GM12878 (cell line): Measurements from ENCODE around the gene ERP29. TPM values are rescaled to one million over a fixed set of nuclear protein-coding genes. Genes with fewer than 3 reads are reported as not detected.

Source experiments
- ATAC-seq: fragments of 200-7000 bp; cut with Tn5 transposase; 3 replicates; pipeline ENCODE4 v1.9.1; 2020; ENCODE audit warnings: mild to moderate bottlenecking, moderate library complexity
- BruUV-seq: library from RNA; stranded (reverse); fragments of 400-500 nt; replicated peaks from 2 replicates; lab custom pipeline; 2021; lab: Mats Ljungman, UMichigan
- CTCF ChIA-PET: fragments of 300-600 bp; sonication (Branson Sonifier 250); formaldehyde crosslinking; extraction: SDS; loops from one replicate; lab custom pipeline; 2021; ENCODE audit warnings: inconsistent platforms; lab: Yijun Ruan, JAX
- POLR2A ChIA-PET: fragments of 350-600 bp; formaldehyde crosslinking; extraction: SDS; loops from one replicate; lab custom pipeline; 2021; ENCODE audit warnings: inconsistent platforms; lab: Charles Lee
- RAD21 ChIA-PET: fragments of 300-600 bp; sonication (Branson Sonifier 250); formaldehyde crosslinking; loops from one replicate; lab custom pipeline; 2023; ENCODE audit warnings: antibody characterized with exemption; ENCODE audit not compliant: unreplicated experiment; lab: Charles Lee
- SMC1A ChIA-PET: fragments of 300-600 bp; sonication (Branson Sonifier 250); formaldehyde crosslinking; loops from one replicate; lab custom pipeline; 2023; ENCODE audit not compliant: unreplicated experiment, uncharacterized antibody; lab: Charles Lee
- DNase-seq: peaks from one replicate; pipeline ENCODE4 v3.0.0-alpha.2; 2011; ENCODE audit warnings: low read depth, low spot score
- FAIRE-seq: peaks from 3 replicates; lab custom pipeline; 2011; peaks lifted over from hg19 to GRCh38; lab: Jason Lieb, UNC
- H2AFZ ChIP-seq: 2 replicates; pipeline ENCODE4 v1.6.0; 2011; ENCODE audit warnings: low read depth, low read length, control low read depth; ENCODE audit not compliant: control insufficient read depth
- H3K27ac ChIP-seq: 2 replicates; pipeline ENCODE4 v1.5.1; 2011; ENCODE audit warnings: control low read depth; ENCODE audit not compliant: control insufficient read depth, insufficient read depth
- H3K27me3 ChIP-seq, 2 experiments: replicated peaks in 1 of 2; 2 replicates each; pipeline versions ENCODE4 v1.6.0 to v1.6.1; 2011; ENCODE audit warnings: low read length in 1 of 2; ENCODE audit not compliant: control insufficient read depth in 2 of 2, insufficient read depth in 2 of 2
- H3K36me3 ChIP-seq, 2 experiments: 2 replicates each; pipeline ENCODE4 v1.5.1; 2011; ENCODE audit warnings: low read length in 1 of 2; ENCODE audit not compliant: control insufficient read depth in 2 of 2, insufficient read depth in 2 of 2
- H3K4me1 ChIP-seq: 2 replicates; pipeline ENCODE4 v1.6.1; 2011; ENCODE audit warnings: mild to moderate bottlenecking, low read length, moderate library complexity, mixed read lengths; ENCODE audit not compliant: control insufficient read depth, insufficient read depth
- H3K4me2 ChIP-seq: 2 replicates; pipeline ENCODE4 v1.6.0; 2011; ENCODE audit warnings: control low read depth; ENCODE audit not compliant: control insufficient read depth, insufficient read depth
- H3K4me3 ChIP-seq: fragments of 200-600 bp; sonication (generic); 2 replicates; pipeline ENCODE4 v1.5.1; 2016
- H3K79me2 ChIP-seq: 2 replicates; pipeline ENCODE4 v1.6.0; 2011; ENCODE audit warnings: low read length; ENCODE audit not compliant: control insufficient read depth, insufficient read depth
- H3K9ac ChIP-seq: 2 replicates; pipeline ENCODE4 v1.8.0; 2011; ENCODE audit warnings: low read length, control low read depth, mixed read lengths; ENCODE audit not compliant: control insufficient read depth, insufficient read depth
- H3K9me3 ChIP-seq: replicated peaks from 3 replicates; pipeline ENCODE4 v1.5.1; 2011; ENCODE audit warnings: mild to moderate bottlenecking, low read length; ENCODE audit not compliant: control insufficient read depth, insufficient read depth
- H4K20me1 ChIP-seq: 2 replicates; pipeline ENCODE4 v1.6.0; 2011; ENCODE audit not compliant: control insufficient read depth, insufficient read depth
- CUX1 ChIP-seq: IDR thresholded peaks from 2 replicates; pipeline ENCODE4 v1.6.1; 2012; ENCODE audit warnings: improper control_type of control experiment, low read depth, low read length; ENCODE audit not compliant: insufficient replicate concordance
- GATAD2B ChIP-seq: fragments of 450-650 bp; conservative IDR thresholded peaks from 2 replicates; pipeline ENCODE4 v1.6.1; 2017; ENCODE audit warnings: low read depth, mild to moderate bottlenecking, moderate library complexity
- SMAD1 ChIP-seq: fragments of 450-650 bp; IDR thresholded peaks from 2 replicates; pipeline ENCODE4 v1.6.1; 2018; ENCODE audit warnings: mild to moderate bottlenecking, low read depth; ENCODE audit not compliant: partially characterized antibody
- SUPT20H ChIP-seq: IDR thresholded peaks from 2 replicates; pipeline ENCODE4 v1.6.1; 2011; ENCODE audit warnings: low read depth, mild to moderate bottlenecking, low read length, moderate library complexity, borderline replicate concordance; ENCODE audit not compliant: control insufficient read depth
- TAF1 ChIP-seq: IDR thresholded peaks from 2 replicates; pipeline ENCODE4 v1.6.1; 2011; ENCODE audit warnings: mild to moderate bottlenecking, low read depth, low read length, borderline replicate concordance
- WGBS: methylation state at CpG from one replicate; pipeline ENCODE4 v1.1.6; 2016; ENCODE audit warnings: low lambda C conversion rate; ENCODE audit not compliant: insufficient replicate concordance, insufficient coverage; ENCODE audit errors: missing lambda C conversion rate; 5-methylcytosine and 5-hydroxymethylcytosine counted together
- in situ Hi-C: fragments of 300-500 bp; cut with MboI; formaldehyde crosslinking; loops from 9 replicates; pipeline ENCODE4 v1.14.3; 2018; ENCODE audit warnings: mixed read lengths
- intact Hi-C: fragments of 100-400 bp; cut with micrococcal nuclease; formaldehyde crosslinking; loops from one replicate; pipeline ENCODE4 v1.14.2; 2022; ENCODE audit not compliant: unreplicated experiment
- polyA plus RNA-seq, 11 experiments: library from polyadenylated mRNA; depleted of rRNA in 4 of 11; unstranded in 6 of 11; stranded (reverse) in 5 of 11; fragments of >200 nt; fragmentation: Nextera tagmentation in 4 of 11; fragmentation: Illumina TruSeq in 1 of 11; extraction: Ambion mirVana in 4 of 11; extraction: Trizol in 1 of 11; gene quantifications; 1 replicate in 1 of 11; 2 replicates in 10 of 11; pipeline versions ENCODE4 v1.2.1 to v1.2.3, GENCODE V29; 2011 to 2016; ENCODE audit warnings: inconsistent platforms in 2 of 11, missing spikeins in 2 of 11, low read depth in 1 of 11
- total RNA-seq, 4 experiments: library from RNA; depleted of rRNA in 3 of 4; stranded (reverse); fragments of >200 nt in 3 of 4; fragmentation: Illumina TruSeq in 1 of 4; extraction: Trizol in 1 of 4; gene quantifications; 2 replicates each; pipeline versions ENCODE4 v1.2.1 to v1.2.3, GENCODE V29; 2013 to 2021

ERP29 gene
- total and polyA plus RNA-seq, 10 of the 15 experiments (the other 5 are each of a cell fraction or from before 2014, with no cell fraction given) = 46.7 to 146 (median 107) TPM

DNA sequence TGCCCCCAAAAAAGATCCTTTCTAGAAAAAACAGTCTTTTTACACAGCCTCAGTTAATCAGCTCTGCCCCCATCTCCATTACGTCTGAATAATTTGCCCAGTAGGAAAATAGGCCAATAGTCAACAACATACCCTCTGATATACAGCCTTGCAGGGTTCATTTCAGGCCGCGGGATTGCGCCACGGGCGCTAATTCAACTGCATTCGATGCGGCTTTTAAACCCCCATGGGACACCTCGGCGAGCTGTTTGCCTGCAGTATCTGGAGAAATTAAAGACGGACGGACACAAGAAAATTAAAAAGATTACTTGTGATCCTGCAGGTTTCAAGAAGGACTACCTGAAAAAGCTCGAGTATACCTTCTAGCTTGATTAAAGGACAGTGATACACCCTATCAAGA, 36.1 kb downstream of the ERP29 start:
- Histone ChIP-seq H3K36me3 (peaks cover 15 to 48% of the 10 kb centered on the region in 2 experiments), H2AFZ (no peak overlapping the region), H3K9me3 (no peaks in the 10 kb centered on the region), H3K4me1 (no peaks in the 10 kb centered on the region), H3K9ac (no peak overlapping the region), H3K4me3 (no peak overlapping the region), H3K4me2 (no peak overlapping the region), H4K20me1 (no peaks in the 10 kb centered on the region), H3K27me3 (no peaks in the 10 kb centered on the region), H3K27ac (no peak overlapping the region), H3K79me2 (no peaks in the 10 kb centered on the region)
- in situ Hi-C loops (no loop called here), intact Hi-C loops (no loop called here)
- no peak for TF ChIP-seq CUX1
- no peak for TF ChIP-seq GATAD2B
- no peak for TF ChIP-seq SMAD1
- no peak for TF ChIP-seq SUPT20H
- TF ChIP-seq TAF1 = no peak
- WGBS = 97% methylated on average over 13 of the region's 13 CpGs
- CTCF ChIA-PET = interaction anchor here (0.9 kb wide), 1 partner anchor 13 kb away, joined by 3 read pairs; no protein-coding TSS in a partner anchor
- no TSS peak for BruUV-seq
- no peak for FAIRE-seq
- RAD21 ChIA-PET = interaction anchor here (0.6 to 0.7 kb wide), 3 partner anchors 17 to 141 kb away, joined by 3 read pairs; no protein-coding TSS in a partner anchor
- POLR2A ChIA-PET = no interaction called here
- ATAC-seq = no peak
- no peak for DNase-seq
- SMC1A ChIA-PET = interaction anchor here (1.0 to 1.1 kb wide), 3 partner anchors 17 to 104 kb away, joined by 3 read pairs; no protein-coding TSS in a partner anchor
